Ammon's horn (tissue), 1 donor: ENCODE data around the gene RIPOR3.

Source experiments
- DNase-seq: peaks from one replicate; pipeline ENCODE4 v3.0.0-alpha.2; 2016; ENCODE audit warnings: low spot score

Gene RIPOR3

GRCh38 chr20:50588034-50588736, 103.2 kb downstream of the RIPOR3 start:
- DNase-seq: peak; percentile 61

- DNase-seq: no peak
These were observed 103.9 kb downstream of the RIPOR3 start for GRCh38 chr20:50587291-50587961.

- no peak for DNase-seq
These were observed 104.7 kb downstream of the RIPOR3 start for GRCh38 chr20:50586531-50587232.

- no peak for DNase-seq
These were observed 105.7 kb downstream of the RIPOR3 start for GRCh38 chr20:50585678-50586077.

- no peak for DNase-seq
These were observed 106.1 kb downstream of the RIPOR3 start for GRCh38 chr20:50585214-50585613.

GRCh38 chr20:50584687-50585086, 106.7 kb downstream of the RIPOR3 start:
- no peak for DNase-seq

GRCh38 chr20:50583442-50584150, 107.7 kb downstream of the RIPOR3 start:
- no peak for DNase-seq

GRCh38 chr20:50582591-50583234, 108.6 kb downstream of the RIPOR3 start:
- no peak for DNase-seq

GRCh38 chr20:50582092-50582491, 109.2 kb downstream of the RIPOR3 start:
- no peak for DNase-seq

GRCh38 chr20:50580842-50581544, 110.3 kb downstream of the RIPOR3 start:
- DNase-seq: no peak

GRCh38 chr20:50580016-50580747, 111.2 kb downstream of the RIPOR3 start:
- peak; percentile 60 for DNase-seq

GRCh38 chr20:50579511-50579910, 111.8 kb downstream of the RIPOR3 start:
- no peak for DNase-seq

- no peak for DNase-seq
These were observed 112.6 kb downstream of the RIPOR3 start for GRCh38 chr20:50578778-50579165.

- DNase-seq: no peak
These were observed 113.1 kb downstream of the RIPOR3 start for GRCh38 chr20:50578061-50578777.

GRCh38 chr20:50577175-50578018, 113.9 kb downstream of the RIPOR3 start:
- DNase-seq: no peak

GRCh38 chr20:50575865-50576720, 115.2 kb downstream of the RIPOR3 start:
- peak; percentile 81 for DNase-seq

GRCh38 chr20:50574586-50574985, 116.8 kb downstream of the RIPOR3 start:
- DNase-seq: no peak

- DNase-seq: no peak
These were observed 117.2 kb downstream of the RIPOR3 start for GRCh38 chr20:50574108-50574507.
